D341Med (cell line): ENCODE measurements around the gene TBATA.

ENCODE experiments used
- DNase-seq: peaks from one replicate; pipeline ENCODE4 v3.0.0; 2012; ENCODE audit warnings: low spot score

TBATA gene

GRCh38 chr10:70743879-70744278 lies 41.3 kb downstream of the TBATA start:
- no peak for DNase-seq

GRCh38 chr10:70743430-70743788 lies 41.8 kb downstream of the TBATA start:
- no peak for DNase-seq

- DNase-seq: no peak
These were observed 42.4 kb downstream of the TBATA start for GRCh38 chr10:70742537-70743429.

- DNase-seq: no peak
These were observed 44.5 kb downstream of the TBATA start for GRCh38 chr10:70740406-70741288.

GRCh38 chr10:70738761-70739121 lies 46.4 kb downstream of the TBATA start:
- DNase-seq: no peak

GRCh38 chr10:70738006-70738760 lies 47.0 kb downstream of the TBATA start:
- DNase-seq: no peak

- DNase-seq: no peak
These were observed 47.9 kb downstream of the TBATA start for GRCh38 chr10:70737250-70737649.

- DNase-seq: no peak
These were observed 48.7 kb downstream of the TBATA start for GRCh38 chr10:70736525-70736924.

GRCh38 chr10:70735161-70735560 lies 50.0 kb downstream of the TBATA start:
- DNase-seq: no peak

- no peak for DNase-seq
These were observed 52.1 kb downstream of the TBATA start for GRCh38 chr10:70733051-70733450.

- DNase-seq: no peak
These were observed 52.6 kb downstream of the TBATA start for GRCh38 chr10:70732569-70732968.

GRCh38 chr10:70730955-70731354 lies 54.2 kb downstream of the TBATA start:
- no peak for DNase-seq

- no peak for DNase-seq
These were observed 55.3 kb downstream of the TBATA start for GRCh38 chr10:70729763-70730357.

- DNase-seq: no peak
These were observed 56.8 kb downstream of the TBATA start for GRCh38 chr10:70728328-70728727.

GRCh38 chr10:70726909-70727495 lies 58.2 kb downstream of the TBATA start:
- DNase-seq: no peak

GRCh38 chr10:70723771-70724170 lies 61.4 kb downstream of the TBATA start:
- DNase-seq: no peak

GRCh38 chr10:70722820-70723424 lies 62.3 kb downstream of the TBATA start:
- no peak for DNase-seq
